OCI-LY7 (cell line): ENCODE measurements around the gene QRFP.

Experiments
- EZH2phosphoT487 ChIP-seq: fragments of 200-600 bp; sonication (generic); IDR thresholded peaks from 2 replicates; pipeline ENCODE4 v1.6.1; 2018; ENCODE audit warnings: low read depth, borderline replicate concordance, mild to moderate bottlenecking, mixed run types, antibody characterized with exemption, low read length, moderate library complexity, mixed read lengths
- TF ChIP-seq, protein P1 (sequence below): fragments of 200-600 bp; sonication (generic); conservative IDR thresholded peaks from 2 replicates; pipeline ENCODE4 v1.5.1; 2014; ENCODE audit warnings: mild to moderate bottlenecking, antibody characterized with exemption, low read length, moderate library complexity, mixed read lengths

DNA sequence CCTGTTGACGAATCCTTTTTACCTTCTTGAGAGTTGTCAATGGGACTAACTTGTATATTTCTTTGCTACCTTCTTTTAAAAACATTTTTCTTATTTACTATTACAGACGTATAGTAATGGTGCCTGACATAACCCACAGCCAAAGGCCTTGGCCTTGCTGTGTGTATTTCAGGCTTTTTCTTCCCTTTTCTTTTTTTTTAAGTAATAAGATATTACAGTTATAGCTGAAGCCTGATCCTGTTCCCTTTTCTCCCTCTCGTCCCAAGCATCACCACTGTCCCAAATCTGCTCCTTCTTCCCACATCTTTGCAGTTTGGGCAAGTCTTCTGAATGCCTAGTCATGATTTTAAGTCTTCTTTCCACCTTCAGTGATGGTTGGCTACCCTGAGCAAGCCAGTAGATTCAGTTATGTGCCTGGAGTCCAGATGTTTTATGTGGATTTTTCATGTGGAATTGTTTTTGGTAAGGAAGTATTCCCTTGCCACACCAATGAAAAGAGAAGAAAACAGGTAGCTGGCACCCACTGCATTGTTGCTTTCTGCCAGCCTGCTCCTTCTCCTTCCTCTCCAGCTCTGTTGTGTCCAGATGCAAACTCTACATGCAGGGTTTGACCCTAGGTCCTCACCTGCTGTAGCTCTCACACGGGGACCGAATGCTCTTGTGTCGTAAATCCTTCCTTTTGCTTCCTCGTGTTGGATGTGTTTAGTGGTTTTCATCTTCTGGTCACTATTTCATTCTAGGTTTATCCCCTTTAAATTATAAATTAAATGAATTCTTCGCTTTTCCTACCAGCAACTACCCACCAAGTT, 35.0 kb downstream of the QRFP start:
- TF ChIP-seq, protein P1, sequence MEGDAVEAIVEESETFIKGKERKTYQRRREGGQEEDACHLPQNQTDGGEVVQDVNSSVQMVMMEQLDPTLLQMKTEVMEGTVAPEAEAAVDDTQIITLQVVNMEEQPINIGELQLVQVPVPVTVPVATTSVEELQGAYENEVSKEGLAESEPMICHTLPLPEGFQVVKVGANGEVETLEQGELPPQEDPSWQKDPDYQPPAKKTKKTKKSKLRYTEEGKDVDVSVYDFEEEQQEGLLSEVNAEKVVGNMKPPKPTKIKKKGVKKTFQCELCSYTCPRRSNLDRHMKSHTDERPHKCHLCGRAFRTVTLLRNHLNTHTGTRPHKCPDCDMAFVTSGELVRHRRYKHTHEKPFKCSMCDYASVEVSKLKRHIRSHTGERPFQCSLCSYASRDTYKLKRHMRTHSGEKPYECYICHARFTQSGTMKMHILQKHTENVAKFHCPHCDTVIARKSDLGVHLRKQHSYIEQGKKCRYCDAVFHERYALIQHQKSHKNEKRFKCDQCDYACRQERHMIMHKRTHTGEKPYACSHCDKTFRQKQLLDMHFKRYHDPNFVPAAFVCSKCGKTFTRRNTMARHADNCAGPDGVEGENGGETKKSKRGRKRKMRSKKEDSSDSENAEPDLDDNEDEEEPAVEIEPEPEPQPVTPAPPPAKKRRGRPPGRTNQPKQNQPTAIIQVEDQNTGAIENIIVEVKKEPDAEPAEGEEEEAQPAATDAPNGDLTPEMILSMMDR, result no peak
- no peak for TF ChIP-seq EZH2phosphoT487
